B cell (primary cell): ENCODE results near the gene NEK5. TPM values are rescaled to one million over a fixed set of nuclear protein-coding genes. Genes with fewer than 3 reads are reported as not detected.
"Not testable (repeated sequence)": the region's sequence is repeated elsewhere in the genome, so short reads cannot be mapped to it uniquely, and the experiment has no call there.

Source experiments
- ATAC-seq: fragments of 200-7000 bp; cut with Tn5 transposase; one replicate; pipeline ENCODE4 v1.10.0; 2021; ENCODE audit warnings: low read depth, mild to moderate bottlenecking, moderate number of reproducible peaks, moderate library complexity
- CTCF ChIA-PET: fragments of 350-600 bp; sonication (Branson Sonifier 250); formaldehyde crosslinking; loops from one replicate; lab custom pipeline; 2021; ENCODE audit warnings: antibody characterized with exemption, inconsistent platforms; lab: Charles Lee
- POLR2A ChIA-PET: fragments of 350-600 bp; sonication (Branson Sonifier 250); formaldehyde crosslinking; loops from one replicate; lab custom pipeline; 2021; ENCODE audit warnings: antibody characterized with exemption; lab: Charles Lee
- DNase-seq: peaks from one replicate; pipeline ENCODE4 v3.0.0; 2013
- H2AFZ ChIP-seq: 2 replicates; pipeline ENCODE4 v1.6.1; 2012; ENCODE audit warnings: mild to moderate bottlenecking, low read depth, low read length; ENCODE audit not compliant: insufficient read depth, poor library complexity, severe bottlenecking
- H3K27ac ChIP-seq, 2 donors: 1 replicate in 1 of 2; 2 replicates in 1 of 2; pipeline ENCODE4 v1.5.1; 2012 to 2013; ENCODE audit warnings: low read length in 2 of 2, mild to moderate bottlenecking in 2 of 2, moderate library complexity in 1 of 2
- H3K27me3 ChIP-seq, 4 experiments: fragments of 200-600 bp in 1 of 4; sonication (generic) in 1 of 4; replicated peaks in 1 of 4; 1 replicate in 2 of 4; 2 replicates in 2 of 4; pipeline versions ENCODE4 v1.6.1 to v1.7.0; 2013 to 2016; ENCODE audit warnings: low read length in 3 of 4, mild to moderate bottlenecking in 2 of 4, mixed read lengths in 1 of 4, moderate library complexity in 1 of 4; ENCODE audit not compliant: insufficient read depth in 4 of 4, control insufficient read depth in 3 of 4; ENCODE audit errors: control extremely low read depth in 1 of 4
- H3K36me3 ChIP-seq, 2 experiments: replicated peaks in 1 of 2; 1 replicate in 1 of 2; 2 replicates in 1 of 2; pipeline versions ENCODE4 v1.6.1 to v1.7.1; 2013; ENCODE audit warnings: low read length in 1 of 2; ENCODE audit not compliant: insufficient read depth in 2 of 2, control insufficient read depth in 1 of 2; ENCODE audit errors: control extremely low read depth in 1 of 2, extremely low read depth in 1 of 2
- H3K4me1 ChIP-seq, 2 donors: fragments of 200-600 bp in 1 of 2; sonication (generic) in 1 of 2; 1 replicate in 1 of 2; 2 replicates in 1 of 2; pipeline versions ENCODE4 v1.5.1 to v1.6.1; 2013 to 2017; ENCODE audit warnings: low read length in 2 of 2; ENCODE audit not compliant: control insufficient read depth in 2 of 2, insufficient read depth in 2 of 2
- H3K4me2 ChIP-seq: replicated peaks from 2 replicates; pipeline ENCODE3; 2012; ENCODE audit warnings: mild to moderate bottlenecking, low read depth, low read length; ENCODE audit not compliant: poor library complexity, severe bottlenecking
- H3K4me3 ChIP-seq, 5 experiments: fragments of 200-600 bp in 1 of 5; sonication (generic) in 1 of 5; 1 replicate in 3 of 5; 2 replicates in 2 of 5; pipeline versions ENCODE4 v1.5.1 to v1.7.0; 2011 to 2016; ENCODE audit warnings: low read length in 4 of 5, mild to moderate bottlenecking in 4 of 5, low read depth in 2 of 5, control low read depth in 1 of 5, moderate library complexity in 1 of 5; ENCODE audit not compliant: insufficient read depth in 1 of 5; ENCODE audit errors: control extremely low read depth in 1 of 5, extremely low read depth in 1 of 5
- H3K79me2 ChIP-seq: fragments of 200-600 bp; sonication (generic); one replicate; pipeline ENCODE4 v1.6.0; 2016; ENCODE audit warnings: low read length; ENCODE audit not compliant: control insufficient read depth, insufficient read depth
- H3K9ac ChIP-seq: fragments of 200-600 bp; sonication (generic); 2 replicates; pipeline ENCODE4 v1.6.1; 2017; ENCODE audit warnings: mild to moderate bottlenecking, low read length, moderate library complexity
- H3K9me3 ChIP-seq, 3 donors: one replicate each; pipeline versions ENCODE4 v1.6.1 to v1.7.1; 2013; ENCODE audit warnings: low read length in 2 of 3; ENCODE audit not compliant: control insufficient read depth in 2 of 3, insufficient read depth in 1 of 3; ENCODE audit errors: control extremely low read depth in 1 of 3
- H4K20me1 ChIP-seq: 2 replicates; pipeline ENCODE4 v1.6.0; 2012; ENCODE audit warnings: mild to moderate bottlenecking, low read length; ENCODE audit not compliant: insufficient read depth, control insufficient read depth, poor library complexity, severe bottlenecking
- H3K27ac Mint-ChIP-seq: one replicate; pipeline ENCODE4 v1.8.0; 2021; ENCODE audit warnings: mixed read lengths
- H3K27me3 Mint-ChIP-seq: one replicate; pipeline ENCODE4 v1.8.0; 2021; ENCODE audit warnings: mixed read lengths
- H3K4me1 Mint-ChIP-seq: one replicate; pipeline ENCODE4 v1.8.0; 2021; ENCODE audit warnings: mixed read lengths
- H3K4me3 Mint-ChIP-seq: one replicate; pipeline ENCODE4 v1.8.0; 2021; ENCODE audit warnings: mixed read lengths
- H3K9me3 Mint-ChIP-seq: one replicate; pipeline ENCODE4 v1.8.0; 2022; ENCODE audit warnings: mixed read lengths; ENCODE audit not compliant: insufficient read depth
- CTCF ChIP-seq: fragments of 200-600 bp; IDR thresholded peaks from one replicate; pipeline ENCODE4 v1.8.0; 2022; ENCODE audit warnings: antibody characterized with exemption, mild to moderate bottlenecking
- EZH2 ChIP-seq: IDR thresholded peaks from 2 replicates; pipeline ENCODE4 v1.6.1; 2012; ENCODE audit warnings: borderline replicate concordance, low read depth, mild to moderate bottlenecking, moderate library complexity, low read length; ENCODE audit not compliant: insufficient read depth, poor library complexity, severe bottlenecking
- WGBS: methylation state at CpG from one replicate; pipeline ENCODE4 v1.1.5; 2013; ENCODE audit warnings: missing lambda C conversion rate; ENCODE audit not compliant: insufficient coverage; 5-methylcytosine and 5-hydroxymethylcytosine counted together
- intact Hi-C: fragments of 100-400 bp; cut with micrococcal nuclease; formaldehyde crosslinking; loops from one replicate; pipeline ENCODE4 v1.10.0; 2022
- polyA plus RNA-seq: library from polyadenylated mRNA; depleted of rRNA; stranded (reverse); fragments of >200 nt; gene quantifications from 2 replicates; pipeline ENCODE4 v1.2.3, GENCODE V29; 2012
- total RNA-seq, 2 donors: library from RNA; stranded (reverse); fragments of 120-200 nt in 1 of 2; gene quantifications; 1 replicate in 1 of 2; 2 replicates in 1 of 2; pipeline versions ENCODE4 v1.2.3 to v1.2.4, GENCODE V29; 2013 to 2022

NEK5 gene
- total and polyA plus RNA-seq, 2 donors (not counting 1 experiment from before 2014, with no cell fraction given): not detected

- no peak overlapping the region for H3K27ac ChIP-seq
- intact Hi-C loops: no loop called here
- Mint-ChIP-seq H3K4me3 (no peak overlapping the region), H3K27me3 (no peaks in the 10 kb centered on the region), H3K27ac (no peak overlapping the region), H3K4me1 (peaks cover under 1% of the 10 kb centered on the region), H3K9me3 (no peaks in the 10 kb centered on the region)
- H3K27me3 ChIP-seq: no peaks in the 10 kb centered on the region
- DNase-seq (no peak), ATAC-seq (no peak)
- ChIA-PET CTCF (interaction anchor here (1.0 kb wide), 1 partner anchor 165 kb away, joined by 4 read pairs; no protein-coding TSS in a partner anchor), POLR2A (no interaction called here)
- H3K9ac ChIP-seq: no peak overlapping the region
- peaks cover 2 to 11% of the 10 kb centered on the region in 2 experiments for H3K36me3 ChIP-seq
- H3K4me3 ChIP-seq: no peak overlapping the region
- no peak overlapping the region for H2AFZ ChIP-seq
- H4K20me1 ChIP-seq: no peaks in the 10 kb centered on the region
- no peaks in the 10 kb centered on the region for H3K79me2 ChIP-seq
- H3K9me3 ChIP-seq: no peaks in the 10 kb centered on the region
- no peak overlapping the region for H3K4me2 ChIP-seq
- peaks cover 1 to 2% of the 10 kb centered on the region in 2 donors for H3K4me1 ChIP-seq
- TF ChIP-seq EZH2: no peak
- TF ChIP-seq CTCF: no peak
Observed at GRCh38 chr13:52164989-52165388, 36.1 kb upstream of the NEK5 start.

GRCh38 chr13:52163878-52164277 is 35.0 kb upstream of the NEK5 start:
- H3K4me2 ChIP-seq, H3K4me1 ChIP-seq, intact Hi-C loops, DNase-seq, H3K9me3 Mint-ChIP-seq, H3K27ac ChIP-seq, ATAC-seq, H3K9ac ChIP-seq, H4K20me1 ChIP-seq, H3K9me3 ChIP-seq, H3K4me3 ChIP-seq, H3K4me3 Mint-ChIP-seq, H3K4me1 Mint-ChIP-seq, H2AFZ ChIP-seq, CTCF ChIA-PET, H3K27me3 Mint-ChIP-seq, H3K27ac Mint-ChIP-seq, POLR2A ChIA-PET, H3K79me2 ChIP-seq, H3K36me3 ChIP-seq, H3K27me3 ChIP-seq: not testable (repeated sequence)
- WGBS: 83% methylated on average over 1 of the region's 3 CpGs
